OCI-LY1 (cell line): ENCODE measurements around the gene MFNG.

Experiments
- H2AFZ ChIP-seq: fragments of 200-600 bp; sonication (generic), shearing (Covaris generic); 2 replicates; pipeline ENCODE4 v1.6.0; 2014; ENCODE audit warnings: antibody characterized with exemption, mild to moderate bottlenecking, low read length
- H3F3A ChIP-seq: fragments of 200-600 bp; sonication (generic), shearing (Covaris generic); 2 replicates; pipeline ENCODE4 v1.6.0; 2014; ENCODE audit warnings: mild to moderate bottlenecking, antibody characterized with exemption, low read length, moderate library complexity; ENCODE audit not compliant: insufficient read depth
- H3K27ac ChIP-seq: fragments of 200-600 bp; sonication (generic); 2 replicates; pipeline ENCODE4 v1.5.1; 2014; ENCODE audit warnings: low read length, mixed run types, mild to moderate bottlenecking, low read depth; ENCODE audit not compliant: poor library complexity, severe bottlenecking
- H3K27me3 ChIP-seq: fragments of 200-600 bp; sonication (generic); 2 replicates; pipeline ENCODE4 v1.6.0; 2014; ENCODE audit warnings: antibody characterized with exemption, mild to moderate bottlenecking, low read length, moderate library complexity; ENCODE audit not compliant: insufficient read depth
- H3K36me3 ChIP-seq: fragments of 200-600 bp; sonication (generic); 2 replicates; pipeline ENCODE4 v1.6.1; 2014; ENCODE audit warnings: mild to moderate bottlenecking, antibody characterized with exemption, low read length, moderate library complexity, mixed read lengths; ENCODE audit not compliant: insufficient read depth
- H3K4me1 ChIP-seq: fragments of 200-600 bp; sonication (generic); 2 replicates; pipeline ENCODE4 v1.5.1; 2014; ENCODE audit warnings: mild to moderate bottlenecking, low read length, moderate library complexity; ENCODE audit not compliant: insufficient read depth, severe bottlenecking
- H3K4me2 ChIP-seq: fragments of 200-600 bp; sonication (generic), shearing (Covaris generic); 2 replicates; pipeline ENCODE4 v1.6.1; 2014; ENCODE audit warnings: low read length
- H3K4me3 ChIP-seq: fragments of 200-600 bp; sonication (generic); 2 replicates; pipeline ENCODE4 v1.5.1; 2014; ENCODE audit warnings: low read length, low read depth, mild to moderate bottlenecking, mixed read lengths; ENCODE audit not compliant: poor library complexity, severe bottlenecking
- H3K79me2 ChIP-seq: fragments of 200-600 bp; shearing (Covaris generic); 2 replicates; pipeline ENCODE4 v1.6.1; 2016; ENCODE audit warnings: mixed run types, low read length, mixed read lengths; ENCODE audit not compliant: insufficient read depth
- H3K9ac ChIP-seq: fragments of 200-600 bp; sonication (generic), shearing (Covaris generic); 2 replicates; pipeline ENCODE4 v1.6.1; 2014; ENCODE audit warnings: mild to moderate bottlenecking, low read length, mixed read lengths
- H3K9me2 ChIP-seq: fragments of 200-600 bp; sonication (generic), shearing (Covaris generic); 2 replicates; pipeline ENCODE4 v1.6.1; 2014; ENCODE audit warnings: low read depth, mild to moderate bottlenecking, low read length, mixed read lengths
- H3K9me3 ChIP-seq: fragments of 200-600 bp; shearing (Covaris generic); 2 replicates; pipeline ENCODE4 v1.6.1; 2014; ENCODE audit warnings: low read length, mixed read lengths
- H4K20me1 ChIP-seq: fragments of 200-600 bp; sonication (generic), shearing (Covaris generic); 2 replicates; pipeline ENCODE4 v1.6.0; 2016; ENCODE audit warnings: mild to moderate bottlenecking, low read length; ENCODE audit not compliant: insufficient read depth
- CTCF ChIP-seq: fragments of 200-600 bp; sonication (generic), shearing (Covaris generic); IDR thresholded peaks from 2 replicates; pipeline ENCODE4 v1.5.1; 2017; ENCODE audit warnings: mild to moderate bottlenecking, antibody characterized with exemption, low read length, moderate library complexity, mixed read lengths
- EZH2 ChIP-seq: fragments of 200-600 bp; sonication (generic), shearing (Covaris generic); IDR thresholded peaks from 2 replicates; pipeline ENCODE4 v1.8.0; 2017; ENCODE audit warnings: borderline replicate concordance, mixed run types, mild to moderate bottlenecking, antibody characterized with exemption, low read length, moderate library complexity, mixed read lengths

The MFNG gene

GRCh38 chr22:37522482-37522881 is 36.3 kb upstream of the MFNG start:
- Histone ChIP-seq H3K9ac (no peak overlapping the region), H3K79me2 (no peaks in the 10 kb centered on the region), H3K4me3 (no peak overlapping the region), H2AFZ (no peak overlapping the region), H3F3A (no peaks in the 10 kb centered on the region), H3K9me2 (no peaks in the 10 kb centered on the region), H3K36me3 (no peaks in the 10 kb centered on the region), H3K9me3 (no peaks in the 10 kb centered on the region), H4K20me1 (no peaks in the 10 kb centered on the region), H3K27me3 (peaks cover 18% of the 10 kb centered on the region), H3K4me2 (no peak overlapping the region), H3K27ac (no peak overlapping the region), H3K4me1 (no peaks in the 10 kb centered on the region)
- TF ChIP-seq EZH2 (no peak), CTCF (no peak)

GRCh38 chr22:37521236-37521739 is 35.1 kb upstream of the MFNG start:
- no peaks in the 10 kb centered on the region for H3K36me3 ChIP-seq
- H3K4me1 ChIP-seq, result no peaks in the 10 kb centered on the region
- no peaks in the 10 kb centered on the region for H3F3A ChIP-seq
- no peaks in the 10 kb centered on the region for H4K20me1 ChIP-seq
- H3K27me3 ChIP-seq, result peaks cover 19% of the 10 kb centered on the region
- no peaks in the 10 kb centered on the region for H3K9me2 ChIP-seq
- H2AFZ ChIP-seq, result no peak overlapping the region
- no peaks in the 10 kb centered on the region for H3K79me2 ChIP-seq
- H3K4me3 ChIP-seq, result no peak overlapping the region
- H3K9me3 ChIP-seq, result peaks cover 2% of the 10 kb centered on the region; the same call in 1 of the 2 replicates
- no peak overlapping the region for H3K9ac ChIP-seq
- TF ChIP-seq EZH2 (no peak), CTCF (no peak)
- no peak overlapping the region for H3K27ac ChIP-seq
- H3K4me2 ChIP-seq, result no peak overlapping the region

GRCh38 chr22:37520776-37521191 is 34.6 kb upstream of the MFNG start:
- H3K9ac ChIP-seq, result no peak overlapping the region
- no peaks in the 10 kb centered on the region for H3K36me3 ChIP-seq
- no peaks in the 10 kb centered on the region for H3K4me1 ChIP-seq
- H3K27me3 ChIP-seq, result peaks cover 23% of the 10 kb centered on the region
- no peak overlapping the region for H3K27ac ChIP-seq
- no peaks in the 10 kb centered on the region for H3K9me2 ChIP-seq
- H3K9me3 ChIP-seq, result peaks cover 2% of the 10 kb centered on the region; the same call in 1 of the 2 replicates
- H3F3A ChIP-seq, result no peaks in the 10 kb centered on the region
- H4K20me1 ChIP-seq, result no peaks in the 10 kb centered on the region
- H3K4me2 ChIP-seq, result no peak overlapping the region
- H3K4me3 ChIP-seq, result no peak overlapping the region
- H2AFZ ChIP-seq, result no peak overlapping the region
- no peaks in the 10 kb centered on the region for H3K79me2 ChIP-seq
- TF ChIP-seq CTCF, result no peak
